ENCODE data around the gene ASCC1.

Gene ASCC1

GRCh38 chr10:72215611-72216549, at the start of gene ASCC1, which contains the start of gene ANAPC16:
Gene ASCC1 (minus strand): TSS chr10:72216276. CDS start chr10:72213298, 2,978 bp downstream.
Gene ANAPC16 (plus strand): TSS chr10:72216012. CDS start chr10:72223915, 7,903 bp downstream.
- H3K4me3 ChIP-seq (replicated peaks; ENCODE audit: low read depth, low read length), result peak within 1 kb of the TSS; percentile 91
- no peaks in the 10 kb centered on the region for H3K27me3 ChIP-seq (replicated peaks; ENCODE audit: control insufficient read depth, insufficient read depth, low read length)
- H3K36me3 ChIP-seq (ENCODE audit: control insufficient read depth, insufficient read depth, low read length), result peaks cover 2% of the 10 kb centered on the region
- DNase-seq (ENCODE audit: extremely low read depth, insufficient read length), result peak; percentile 97
- no peak for TF ChIP-seq CTCF (IDR thresholded peaks at IDR 0.05; ENCODE audit: insufficient read depth, low read length, poor library complexity, severe bottlenecking)

GRCh38 chr10:72265508-72265907, 49.4 kb upstream of the ASCC1 start:
- Histone ChIP-seq H3K36me3 (ENCODE audit: control insufficient read depth, insufficient read depth, low read length) (no peaks in the 10 kb centered on the region), H3K27me3 (replicated peaks; ENCODE audit: control insufficient read depth, insufficient read depth, low read length) (no peaks in the 10 kb centered on the region), H3K4me3 (replicated peaks; ENCODE audit: low read depth, low read length) (no peak overlapping the region)
- DNase-seq (ENCODE audit: extremely low read depth, insufficient read length), result no peak
- no peak for TF ChIP-seq CTCF (IDR thresholded peaks at IDR 0.05; ENCODE audit: insufficient read depth, low read length, poor library complexity, severe bottlenecking)

GRCh38 chr10:72264536-72264935, 48.5 kb upstream of the ASCC1 start:
- no peak for DNase-seq (ENCODE audit: extremely low read depth, insufficient read length)
- Histone ChIP-seq H3K27me3 (replicated peaks; ENCODE audit: control insufficient read depth, insufficient read depth, low read length) (no peaks in the 10 kb centered on the region), H3K36me3 (ENCODE audit: control insufficient read depth, insufficient read depth, low read length) (no peaks in the 10 kb centered on the region), H3K4me3 (replicated peaks; ENCODE audit: low read depth, low read length) (no peak overlapping the region)
- no peak for TF ChIP-seq CTCF (IDR thresholded peaks at IDR 0.05; ENCODE audit: insufficient read depth, low read length, poor library complexity, severe bottlenecking)

- Histone ChIP-seq H3K27me3 (replicated peaks; ENCODE audit: control insufficient read depth, insufficient read depth, low read length) (no peaks in the 10 kb centered on the region), H3K4me3 (replicated peaks; ENCODE audit: low read depth, low read length) (no peak overlapping the region), H3K36me3 (ENCODE audit: control insufficient read depth, insufficient read depth, low read length) (no peaks in the 10 kb centered on the region)
- no peak for TF ChIP-seq CTCF (IDR thresholded peaks at IDR 0.05; ENCODE audit: insufficient read depth, low read length, poor library complexity, severe bottlenecking)
- no peak for DNase-seq (ENCODE audit: extremely low read depth, insufficient read length)
Observed at GRCh38 chr10:72263613-72264241, 47.7 kb upstream of the ASCC1 start.

- Histone ChIP-seq H3K36me3 (ENCODE audit: control insufficient read depth, insufficient read depth, low read length) (no peaks in the 10 kb centered on the region), H3K27me3 (replicated peaks; ENCODE audit: control insufficient read depth, insufficient read depth, low read length) (no peaks in the 10 kb centered on the region), H3K4me3 (replicated peaks; ENCODE audit: low read depth, low read length) (no peak overlapping the region)
- no peak for DNase-seq (ENCODE audit: extremely low read depth, insufficient read length)
- TF ChIP-seq CTCF (IDR thresholded peaks at IDR 0.05; ENCODE audit: insufficient read depth, low read length, poor library complexity, severe bottlenecking), result no peak
Observed at GRCh38 chr10:72261784-72262404, 45.8 kb upstream of the ASCC1 start.
